Measurements from ENCODE around the gene RRAGC.

Gene RRAGC

GRCh38 chr1:38814444-38814983 lies 45.1 kb downstream of the RRAGC start:
- no peak for TF ChIP-seq TCF12 (IDR thresholded peaks at IDR 0.05; ENCODE audit: low read depth)
- no peak for TF ChIP-seq YY1 (IDR thresholded peaks at IDR 0.05; ENCODE audit: low read depth)
- TF ChIP-seq RAD21 (IDR thresholded peaks at IDR 0.05; ENCODE audit: low read depth): no peak
- no peak for TF ChIP-seq MAX (IDR thresholded peaks at IDR 0.05)
- no peak for TF ChIP-seq CREB1 (IDR thresholded peaks at IDR 0.05; ENCODE audit: low read depth)
- TF ChIP-seq CEBPB (IDR thresholded peaks at IDR 0.05): no peak
- no peak for TF ChIP-seq USF1 (IDR thresholded peaks at IDR 0.05)
- TF ChIP-seq TEAD4 (IDR thresholded peaks at IDR 0.05): no peak
- TF ChIP-seq, protein P1, sequence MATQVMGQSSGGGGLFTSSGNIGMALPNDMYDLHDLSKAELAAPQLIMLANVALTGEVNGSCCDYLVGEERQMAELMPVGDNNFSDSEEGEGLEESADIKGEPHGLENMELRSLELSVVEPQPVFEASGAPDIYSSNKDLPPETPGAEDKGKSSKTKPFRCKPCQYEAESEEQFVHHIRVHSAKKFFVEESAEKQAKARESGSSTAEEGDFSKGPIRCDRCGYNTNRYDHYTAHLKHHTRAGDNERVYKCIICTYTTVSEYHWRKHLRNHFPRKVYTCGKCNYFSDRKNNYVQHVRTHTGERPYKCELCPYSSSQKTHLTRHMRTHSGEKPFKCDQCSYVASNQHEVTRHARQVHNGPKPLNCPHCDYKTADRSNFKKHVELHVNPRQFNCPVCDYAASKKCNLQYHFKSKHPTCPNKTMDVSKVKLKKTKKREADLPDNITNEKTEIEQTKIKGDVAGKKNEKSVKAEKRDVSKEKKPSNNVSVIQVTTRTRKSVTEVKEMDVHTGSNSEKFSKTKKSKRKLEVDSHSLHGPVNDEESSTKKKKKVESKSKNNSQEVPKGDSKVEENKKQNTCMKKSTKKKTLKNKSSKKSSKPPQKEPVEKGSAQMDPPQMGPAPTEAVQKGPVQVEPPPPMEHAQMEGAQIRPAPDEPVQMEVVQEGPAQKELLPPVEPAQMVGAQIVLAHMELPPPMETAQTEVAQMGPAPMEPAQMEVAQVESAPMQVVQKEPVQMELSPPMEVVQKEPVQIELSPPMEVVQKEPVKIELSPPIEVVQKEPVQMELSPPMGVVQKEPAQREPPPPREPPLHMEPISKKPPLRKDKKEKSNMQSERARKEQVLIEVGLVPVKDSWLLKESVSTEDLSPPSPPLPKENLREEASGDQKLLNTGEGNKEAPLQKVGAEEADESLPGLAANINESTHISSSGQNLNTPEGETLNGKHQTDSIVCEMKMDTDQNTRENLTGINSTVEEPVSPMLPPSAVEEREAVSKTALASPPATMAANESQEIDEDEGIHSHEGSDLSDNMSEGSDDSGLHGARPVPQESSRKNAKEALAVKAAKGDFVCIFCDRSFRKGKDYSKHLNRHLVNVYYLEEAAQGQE (IDR thresholded peaks at IDR 0.05; ENCODE audit: low read depth): no peak
- TF ChIP-seq EP300 (IDR thresholded peaks at IDR 0.05; ENCODE audit: borderline replicate concordance): no peak
- TF ChIP-seq ZBTB7A (IDR thresholded peaks at IDR 0.05; ENCODE audit: low read depth): no peak
- no peak for TF ChIP-seq FOXM1 (IDR thresholded peaks at IDR 0.05; ENCODE audit: borderline replicate concordance, low read depth)

DNA sequence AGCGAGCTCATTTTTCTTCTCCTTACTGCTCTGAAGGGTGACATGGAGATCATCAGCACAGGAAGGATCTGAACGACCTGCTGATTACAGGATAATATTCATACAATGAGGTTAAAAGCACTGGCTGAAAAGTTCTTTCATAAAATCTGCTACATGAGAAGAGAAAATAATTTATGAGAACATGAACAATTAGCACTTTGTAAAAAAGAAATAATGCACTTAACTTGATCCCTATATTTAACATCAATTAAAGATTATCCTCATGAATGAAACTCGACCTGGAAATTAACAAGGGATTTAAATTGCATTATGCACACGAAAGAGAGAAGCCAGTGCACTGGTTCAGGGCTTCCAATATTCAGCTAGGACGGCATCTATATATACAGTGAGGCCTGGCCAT lies 46.6 kb downstream of the RRAGC start:
- no peak for TF ChIP-seq FOXM1 (IDR thresholded peaks at IDR 0.05; ENCODE audit: borderline replicate concordance, low read depth)
- no peak for TF ChIP-seq NFIC (IDR thresholded peaks at IDR 0.05)
- no peak for TF ChIP-seq YY1 (IDR thresholded peaks at IDR 0.05; ENCODE audit: low read depth)
- TF ChIP-seq TAF1 (IDR thresholded peaks at IDR 0.05; ENCODE audit: low read depth): no peak
- no peak for TF ChIP-seq EGR1 (IDR thresholded peaks at IDR 0.05)
- no peak for TF ChIP-seq TEAD4 (IDR thresholded peaks at IDR 0.05)
- TF ChIP-seq CEBPB (IDR thresholded peaks at IDR 0.05): no peak
- TF ChIP-seq, protein P1 (IDR thresholded peaks at IDR 0.05; ENCODE audit: low read depth): no peak
- TF ChIP-seq USF1 (IDR thresholded peaks at IDR 0.05): no peak
- TF ChIP-seq EP300 (IDR thresholded peaks at IDR 0.05; ENCODE audit: borderline replicate concordance): no peak
- TF ChIP-seq TCF12 (IDR thresholded peaks at IDR 0.05; ENCODE audit: low read depth): no peak

DNA sequence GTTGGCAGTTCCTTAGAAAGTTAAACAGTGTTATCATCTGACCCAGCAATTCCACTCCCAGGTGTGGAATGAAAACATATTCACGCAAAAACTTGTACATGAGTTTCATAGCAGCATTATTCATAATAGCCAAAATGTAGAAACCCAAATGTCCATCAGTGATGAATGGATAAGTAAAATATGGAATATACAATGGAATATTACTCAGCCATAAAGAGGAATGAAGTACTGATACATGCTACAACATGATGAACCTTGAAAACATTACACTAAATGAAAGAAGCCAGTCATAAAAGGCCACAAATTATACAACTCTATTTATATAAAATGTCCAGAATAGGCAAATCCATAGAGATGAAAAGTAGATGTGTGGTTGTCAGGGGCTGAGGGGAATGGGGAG lies 53.5 kb downstream of the RRAGC start:
- TF ChIP-seq EP300 (IDR thresholded peaks at IDR 0.05; ENCODE audit: borderline replicate concordance): no peak
- TF ChIP-seq ZBTB7A (IDR thresholded peaks at IDR 0.05; ENCODE audit: low read depth): no peak
- TF ChIP-seq YY1 (IDR thresholded peaks at IDR 0.05; ENCODE audit: low read depth): no peak
- no peak for TF ChIP-seq TAF1 (IDR thresholded peaks at IDR 0.05; ENCODE audit: low read depth)

- TF ChIP-seq CEBPB (IDR thresholded peaks at IDR 0.05) (no peak), EP300 (IDR thresholded peaks at IDR 0.05; ENCODE audit: borderline replicate concordance) (no peak), TEAD4 (IDR thresholded peaks at IDR 0.05) (no peak), TCF12 (IDR thresholded peaks at IDR 0.05; ENCODE audit: low read depth) (no peak), USF1 (IDR thresholded peaks at IDR 0.05) (no peak), TAF1 (IDR thresholded peaks at IDR 0.05; ENCODE audit: low read depth) (no peak), CREB1 (IDR thresholded peaks at IDR 0.05; ENCODE audit: low read depth) (no peak), YY1 (IDR thresholded peaks at IDR 0.05; ENCODE audit: low read depth) (no peak), EGR1 (IDR thresholded peaks at IDR 0.05) (no peak), RAD21 (IDR thresholded peaks at IDR 0.05; ENCODE audit: low read depth) (no peak), MAX (IDR thresholded peaks at IDR 0.05) (no peak), FOXM1 (IDR thresholded peaks at IDR 0.05; ENCODE audit: borderline replicate concordance, low read depth) (no peak), ZBTB7A (IDR thresholded peaks at IDR 0.05; ENCODE audit: low read depth) (no peak), NFIC (IDR thresholded peaks at IDR 0.05) (no peak)
- TF ChIP-seq, protein P1 (IDR thresholded peaks at IDR 0.05; ENCODE audit: low read depth): no peak
Measured at GRCh38 chr1:38805036-38805435, 54.5 kb downstream of the RRAGC start.

Data from Ishikawa (cell line).